Right ventricle myocardium superior (tissue), 1 donor: ENCODE results near the gene FKBP8. TPM values are rescaled to one million over a fixed set of nuclear protein-coding genes. Genes with fewer than 3 reads are reported as not detected.
"Not testable (repeated sequence)": the region's sequence is repeated elsewhere in the genome, so short reads cannot be mapped to it uniquely, and the experiment has no call there.

Source experiments
- ATAC-seq: fragments of 200-7000 bp; cut with Tn5 transposase; one replicate; pipeline ENCODE4 v1.9.1; 2020; ENCODE audit warnings: mild to moderate bottlenecking; ENCODE audit not compliant: poor library complexity
- DNase-seq: peaks from one replicate; pipeline ENCODE4 v3.0.0-alpha.2; 2020
- intact Hi-C: fragments of 100-400 bp; cut with DNase I; formaldehyde crosslinking; loops from one replicate; pipeline ENCODE4 v1.11.2; 2022
- total RNA-seq: library from RNA; stranded (reverse); fragmentation: NEBNext Ultra II Directional; extraction: Animal tissue kit (Norgen Biotek cat#: 25700); gene quantifications from one replicate; pipeline ENCODE4 v1.2.1, GENCODE V29; 2021
- donor health status: DM: no; HTN: yes; CAD: no; lungs with severe emphysema.

FKBP8 gene
- total RNA-seq, 1 donor from 2014 or later, result 182 TPM

DNA sequence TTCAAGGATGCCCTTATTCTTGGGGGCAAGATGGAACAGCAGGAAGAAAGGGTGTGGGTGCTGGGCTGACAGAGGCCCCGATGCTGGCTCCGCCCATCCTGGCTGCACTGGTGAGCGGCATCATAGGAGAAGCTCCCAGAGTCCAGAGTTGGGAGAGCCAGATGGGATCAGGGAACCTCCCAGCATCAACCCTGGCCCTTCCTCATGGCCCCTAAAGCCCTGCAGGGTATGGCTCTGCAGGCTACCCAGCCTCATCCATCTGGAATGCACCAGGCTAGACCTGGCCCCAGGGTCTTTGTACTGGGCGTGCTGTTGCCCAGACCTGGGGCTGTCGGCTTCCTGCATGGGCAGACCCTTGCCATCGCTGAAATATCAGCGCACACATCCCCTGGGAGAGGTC, 13.6 kb downstream of the FKBP8 start:
- DNase-seq (no peak), ATAC-seq (peak; percentile 8)
- intact Hi-C loops, result no loop called here

DNA sequence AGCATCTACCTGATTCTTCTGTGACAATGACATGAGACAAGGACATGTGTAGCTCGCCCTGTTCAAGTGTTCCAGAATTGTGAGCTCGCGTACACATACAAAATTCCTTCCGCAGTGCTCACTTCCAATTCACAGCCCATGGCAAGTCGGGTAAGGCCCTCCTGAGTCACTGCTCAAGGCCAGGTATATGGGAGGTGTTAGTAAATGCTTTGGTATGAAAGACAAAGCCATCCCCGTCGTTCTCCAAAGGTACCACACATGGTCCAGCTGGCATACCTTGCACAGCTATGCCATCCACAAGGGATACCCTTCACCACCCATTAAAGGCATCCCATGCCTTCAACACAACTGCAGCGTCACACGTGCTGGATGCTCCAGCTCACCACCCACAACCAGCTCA, 17.1 kb downstream of the FKBP8 start:
- DNase-seq (no peak), ATAC-seq (no peak)
- intact Hi-C loops, result no loop called here

DNA sequence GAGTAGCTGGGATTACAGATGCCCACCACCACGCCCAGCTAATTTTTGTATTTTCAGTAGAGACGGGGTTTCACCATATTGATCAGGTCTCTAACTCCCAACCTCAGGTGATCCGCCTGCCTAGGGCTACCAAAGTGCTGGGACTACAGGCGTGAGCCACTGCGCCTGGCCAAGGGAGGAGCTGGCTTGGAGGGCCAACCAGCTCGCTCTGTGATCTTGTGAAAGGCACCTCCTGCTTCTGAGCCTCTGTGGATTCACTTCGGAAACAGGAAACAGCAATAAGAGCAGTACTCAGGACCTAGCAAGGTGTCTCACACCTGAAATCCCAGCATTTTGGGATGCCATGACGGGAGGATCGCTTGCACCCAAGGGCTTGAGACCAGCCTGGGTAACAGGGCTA, 19.5 kb downstream of the FKBP8 start:
- no peak for DNase-seq
- intact Hi-C loops, result no loop called here
- no peak for ATAC-seq

DNA sequence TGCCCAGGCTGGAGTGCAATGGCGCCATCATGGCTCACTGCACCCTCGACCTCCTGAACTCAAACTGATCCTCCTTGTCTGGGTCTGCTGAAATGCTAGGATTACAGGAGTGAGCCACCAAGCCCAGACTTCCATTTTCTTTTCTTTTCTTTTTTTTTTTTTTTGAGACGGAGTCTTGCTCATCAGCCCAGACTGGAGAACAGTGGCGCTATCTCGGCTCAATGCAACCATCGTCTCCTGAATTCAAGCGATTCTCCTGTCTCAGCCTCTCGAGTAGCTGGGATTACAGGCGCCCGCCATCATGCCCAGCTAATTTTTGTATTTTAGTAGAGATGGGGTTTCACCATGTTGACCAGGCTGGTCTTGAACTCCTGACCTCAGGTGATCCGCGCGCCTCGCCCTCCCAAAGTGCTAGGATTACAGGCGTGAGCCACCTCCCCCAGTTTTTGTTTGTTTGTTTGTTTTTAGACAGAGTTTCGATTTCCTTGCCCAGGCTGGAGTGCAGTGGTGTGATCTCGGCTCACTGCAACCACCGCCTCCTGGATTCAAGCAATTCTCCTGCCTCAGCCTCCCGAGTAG, 20.4 kb downstream of the FKBP8 start:
- DNase-seq, intact Hi-C loops, ATAC-seq: not testable (repeated sequence)

DNA sequence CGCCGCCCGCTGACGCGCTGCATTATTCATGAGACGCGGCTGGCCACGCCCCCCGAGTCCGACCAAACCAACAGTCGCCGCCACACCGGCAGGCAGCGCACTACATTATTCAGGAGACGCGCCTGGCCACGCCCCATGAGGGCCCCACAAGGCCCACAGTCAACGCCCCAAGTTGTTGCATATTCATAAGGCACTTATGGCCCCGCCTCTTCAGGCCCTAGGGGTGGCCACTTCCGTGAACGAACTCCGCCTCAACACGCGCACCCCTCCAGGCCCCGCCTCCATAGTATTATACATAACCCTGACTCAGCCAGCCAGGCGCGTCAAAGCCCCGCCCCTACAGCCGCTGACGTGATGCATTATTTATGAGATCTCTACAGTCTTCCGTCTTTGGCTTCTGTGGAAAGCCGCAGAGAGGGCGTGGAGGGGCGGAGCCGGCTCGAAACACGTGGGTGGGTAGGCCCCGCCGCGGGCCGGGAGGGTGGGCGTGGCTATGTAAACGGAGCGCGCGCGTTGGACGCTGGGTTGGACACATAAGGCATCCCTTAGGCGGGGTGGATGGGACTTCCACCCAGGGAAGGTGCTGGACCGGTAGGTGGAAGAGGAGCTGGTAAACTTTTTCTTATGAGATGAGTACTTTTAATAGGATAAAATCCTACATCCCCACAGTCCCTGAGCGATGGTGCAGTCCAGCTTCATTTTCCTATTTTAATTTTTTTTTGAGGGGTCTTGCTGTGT, 21.1 kb downstream of the FKBP8 start:
- ATAC-seq (peak; percentile 93), DNase-seq (peak; percentile 100)
- intact Hi-C loops, result no loop called here

DNA sequence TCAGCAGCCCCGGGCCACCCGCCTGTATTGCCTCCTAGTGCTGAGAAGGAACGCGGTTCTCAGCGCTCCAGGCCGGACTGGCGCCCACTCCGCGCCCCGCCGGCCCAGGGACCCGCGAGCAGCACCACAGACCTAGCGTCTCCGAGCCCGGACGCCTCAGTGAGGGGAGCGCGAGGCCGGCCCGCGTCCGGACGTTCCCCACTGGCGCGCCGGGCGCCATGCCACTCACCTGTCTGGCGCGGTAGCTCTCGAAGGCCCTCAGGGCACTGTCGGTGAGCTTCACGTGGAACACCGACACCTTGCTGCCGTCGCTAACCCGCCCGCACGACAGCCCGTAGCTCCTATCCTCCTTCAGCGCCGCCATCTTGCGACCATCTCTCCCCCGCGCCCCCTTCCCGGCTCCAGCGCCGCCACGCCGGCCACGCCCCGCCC, 21.7 kb downstream of the FKBP8 start, which contains the start of gene ELL:
ELL (minus strand) TSS at position 379 of the 432 bp plus-strand sequence; CDS start at position 364, 15 bp downstream.
- intact Hi-C loops, result no loop called here
- peak; percentile 19 for ATAC-seq
- no peak for DNase-seq

DNA sequence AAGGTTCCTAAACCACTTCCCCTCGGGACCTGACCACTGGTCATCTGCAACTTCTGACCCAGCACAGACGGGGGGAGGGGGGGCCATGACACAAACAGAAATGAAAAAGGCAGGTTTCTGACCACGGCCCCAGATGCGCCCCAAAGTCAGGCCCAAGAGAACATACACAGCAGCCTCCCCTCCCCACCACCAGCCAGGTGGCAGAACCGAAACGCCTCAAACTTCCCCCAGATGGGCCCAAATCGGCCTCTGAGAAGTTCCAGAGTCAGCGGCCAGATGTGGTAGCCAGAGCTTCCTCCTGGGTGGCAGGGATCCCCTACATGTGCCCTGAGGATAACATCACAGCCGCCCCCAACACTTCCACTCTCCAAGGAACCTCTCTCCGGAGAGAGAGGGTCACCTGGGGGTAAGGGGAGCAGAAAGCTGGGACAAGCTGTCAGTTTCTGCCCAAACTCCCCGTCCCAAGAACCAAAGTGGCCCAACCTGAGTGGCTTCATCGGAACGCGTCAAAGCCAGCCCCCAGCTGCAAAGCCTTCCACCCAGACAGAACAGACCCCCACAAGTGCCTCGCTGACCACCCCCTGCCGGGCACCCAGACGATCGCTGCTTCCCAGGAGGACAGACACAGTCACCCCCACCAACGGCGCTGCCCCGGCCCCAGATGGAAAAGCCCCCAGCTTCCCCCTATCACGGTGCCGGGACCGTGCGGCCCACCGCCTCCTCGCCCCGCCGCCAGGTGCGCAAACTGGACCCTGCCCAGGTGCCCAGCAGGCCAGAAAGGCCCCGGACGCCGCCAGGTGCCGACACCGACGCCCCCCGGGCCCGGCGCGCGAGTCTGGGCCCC, 22.3 kb downstream of the FKBP8 start:
- intact Hi-C loops, result no loop called here
- DNase-seq (no peak), ATAC-seq (no peak)

DNA sequence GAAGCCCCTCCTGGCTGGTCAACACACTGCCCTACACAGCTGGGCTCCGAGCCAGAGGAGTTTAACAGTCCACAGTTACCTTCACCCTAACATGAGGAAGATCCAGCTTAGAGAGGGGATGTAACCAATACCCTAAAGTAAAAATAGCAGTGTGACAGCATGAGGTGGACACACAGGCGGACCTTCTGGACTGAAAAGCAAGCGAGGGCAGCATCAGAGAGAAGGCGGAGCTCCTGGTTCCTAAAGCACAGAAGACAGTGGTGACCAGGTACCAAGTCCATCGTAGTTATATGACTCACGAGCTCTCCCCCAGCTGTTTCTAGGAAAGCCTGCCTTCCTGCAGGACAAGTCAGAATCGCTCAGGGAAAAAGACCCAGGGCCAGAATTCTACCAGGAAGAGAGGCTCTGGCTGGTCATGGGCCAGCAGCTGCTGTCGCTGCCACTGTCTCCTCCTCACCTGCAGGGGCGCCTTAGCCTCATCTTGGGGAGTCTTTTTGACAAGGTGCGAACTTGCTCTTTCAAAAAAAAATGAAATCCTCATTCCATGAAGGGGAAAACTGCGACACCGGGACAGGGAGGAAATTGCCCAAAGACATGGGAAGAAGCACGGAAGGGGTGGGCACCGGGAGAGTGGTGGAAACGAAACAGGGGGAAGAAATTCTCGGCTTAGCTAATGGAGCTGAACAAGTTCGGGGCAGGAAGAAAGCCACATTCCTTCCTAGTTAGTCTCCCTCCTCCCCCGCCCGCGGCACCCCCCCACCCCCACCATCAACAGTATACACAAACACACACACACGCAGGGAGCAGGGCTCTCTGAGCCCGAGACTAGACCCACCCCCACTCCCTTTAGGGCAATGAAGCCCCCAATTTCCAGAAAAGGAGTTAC, 23.2 kb downstream of the FKBP8 start:
- ATAC-seq (no peak), DNase-seq (no peak)

DNA sequence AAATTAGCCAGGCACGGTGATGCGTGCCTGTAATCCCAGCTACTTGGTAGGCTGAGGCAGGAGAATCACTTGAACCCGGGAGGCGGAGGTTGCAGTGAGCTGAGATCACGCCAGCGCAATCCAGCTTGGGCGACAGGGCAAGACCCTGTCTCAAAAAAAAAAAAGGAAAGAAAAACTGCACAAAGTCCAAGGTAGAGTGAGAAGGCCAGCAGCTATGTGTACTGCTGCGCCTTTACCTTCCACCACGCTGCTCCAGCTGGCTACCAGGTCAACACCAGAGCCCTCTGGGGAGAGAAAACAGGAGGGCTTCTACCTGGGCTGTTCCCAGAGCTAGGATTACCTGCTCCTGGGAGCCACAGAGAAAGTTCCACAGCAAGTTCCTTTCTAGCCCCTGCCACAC, 24.7 kb downstream of the FKBP8 start:
- ATAC-seq (no peak), DNase-seq (no peak)
- intact Hi-C loops, result no loop called here

More for the DNA sequence above, 23.2 kb downstream of the FKBP8 start:
- intact Hi-C loops, result no loop called here

DNA sequence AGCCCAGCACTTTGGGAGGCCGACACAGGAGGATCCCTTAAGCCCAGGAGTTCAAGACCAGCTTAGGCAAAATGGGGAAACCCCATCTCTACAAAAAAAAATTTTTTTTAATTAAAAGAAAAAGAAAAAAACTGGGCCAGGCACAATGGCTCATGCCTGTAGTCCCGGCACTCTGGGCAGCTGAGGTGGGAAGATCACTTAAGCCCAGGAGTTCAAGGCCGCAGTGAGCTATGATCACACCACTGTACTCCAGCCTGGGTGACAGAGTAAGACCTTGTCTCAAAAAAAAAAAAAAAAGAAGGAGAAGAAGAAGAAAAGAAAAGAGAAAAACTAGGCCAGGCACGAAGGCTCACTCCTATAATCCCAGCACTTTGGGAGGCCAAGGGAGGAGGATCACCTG, 25.8 kb downstream of the FKBP8 start:
- ATAC-seq (no peak), DNase-seq (no peak)
- intact Hi-C loops, result no loop called here

DNA sequence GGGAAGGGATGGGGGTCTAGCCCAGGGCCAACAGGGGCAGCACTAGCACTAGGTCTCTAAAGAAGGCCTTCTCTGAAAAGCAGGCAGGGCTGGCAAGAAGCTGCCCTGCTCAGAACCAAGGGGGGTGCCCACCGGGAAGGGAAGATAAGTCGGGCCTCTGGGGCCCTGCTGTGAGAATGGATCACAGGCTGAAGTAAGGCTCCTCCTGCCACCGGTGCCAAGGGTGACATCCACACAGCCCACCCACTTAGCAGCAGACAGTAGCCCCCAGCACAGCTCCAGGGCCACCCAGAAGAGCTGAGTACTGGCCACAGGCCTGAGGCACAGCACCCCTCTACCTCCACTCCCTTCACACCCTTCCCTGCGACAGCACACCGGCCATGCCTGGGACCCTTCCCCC, 27.4 kb downstream of the FKBP8 start:
- DNase-seq (no peak), ATAC-seq (no peak)
- intact Hi-C loops, result no loop called here

DNA sequence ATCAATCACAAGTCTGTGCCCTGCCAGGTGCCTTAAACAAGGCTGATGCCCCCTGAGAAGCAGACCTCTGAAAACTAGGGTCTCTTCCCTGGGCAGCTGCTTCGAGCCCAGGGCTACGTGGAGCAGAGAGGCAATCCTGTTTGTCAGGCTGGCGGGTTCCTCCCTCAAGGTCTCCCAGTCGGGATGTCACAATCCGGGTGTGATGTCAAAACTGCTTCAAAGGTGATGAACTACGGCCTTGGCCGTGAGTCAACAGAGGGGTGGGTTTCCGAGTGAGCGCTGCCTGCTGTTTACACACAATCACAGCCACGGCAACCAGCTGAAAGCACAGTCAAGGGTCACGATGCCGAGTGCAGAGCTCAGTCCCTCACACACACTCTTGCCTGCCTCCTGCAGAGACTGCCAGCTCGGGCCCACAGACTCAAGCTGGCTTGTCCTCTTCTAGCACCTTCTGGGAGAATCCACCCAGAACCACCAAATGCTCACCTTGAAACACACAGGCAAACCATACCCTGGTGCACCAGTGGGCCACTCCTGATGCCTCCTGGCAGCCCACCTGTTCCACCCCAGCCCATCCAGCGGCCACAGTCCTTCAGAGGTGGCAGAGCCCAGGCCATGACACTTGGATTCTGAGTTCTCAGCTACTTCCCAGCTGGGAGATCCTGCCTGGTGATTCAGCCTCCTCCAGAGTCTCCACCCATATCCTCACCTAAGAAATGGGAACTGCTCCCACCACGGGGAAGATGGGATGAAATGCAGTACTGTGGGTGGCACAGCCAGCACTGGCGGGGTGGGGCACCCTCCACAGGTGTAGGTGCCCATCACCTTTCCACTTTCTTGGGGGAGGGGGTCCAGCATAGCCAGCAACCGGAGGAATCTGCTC, 28.3 kb downstream of the FKBP8 start:
- intact Hi-C loops, result no loop called here
- ATAC-seq, result peak; percentile 54
- DNase-seq, result peak; percentile 81

DNA sequence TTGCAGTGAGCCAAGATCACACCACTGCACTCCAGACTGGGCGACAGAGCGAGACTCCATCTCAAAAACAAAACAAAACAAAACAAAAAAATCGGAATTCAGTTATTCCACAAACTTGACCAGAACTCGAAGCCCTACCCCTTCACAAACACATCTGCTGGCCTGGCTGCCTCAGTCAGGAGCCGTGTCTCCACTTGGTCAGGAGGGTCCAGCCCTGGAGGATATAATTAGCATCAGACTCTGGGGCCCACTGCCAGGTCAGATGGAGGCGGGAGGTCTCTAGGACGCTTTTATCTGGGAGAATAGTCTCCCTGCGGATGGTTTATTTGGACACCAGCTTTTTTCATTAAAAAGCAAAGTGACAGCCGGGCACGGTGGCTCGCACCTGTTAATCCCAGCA, 29.5 kb downstream of the FKBP8 start:
- DNase-seq (peak; percentile 70), ATAC-seq (peak; percentile 72)
- intact Hi-C loops, result no loop called here

DNA sequence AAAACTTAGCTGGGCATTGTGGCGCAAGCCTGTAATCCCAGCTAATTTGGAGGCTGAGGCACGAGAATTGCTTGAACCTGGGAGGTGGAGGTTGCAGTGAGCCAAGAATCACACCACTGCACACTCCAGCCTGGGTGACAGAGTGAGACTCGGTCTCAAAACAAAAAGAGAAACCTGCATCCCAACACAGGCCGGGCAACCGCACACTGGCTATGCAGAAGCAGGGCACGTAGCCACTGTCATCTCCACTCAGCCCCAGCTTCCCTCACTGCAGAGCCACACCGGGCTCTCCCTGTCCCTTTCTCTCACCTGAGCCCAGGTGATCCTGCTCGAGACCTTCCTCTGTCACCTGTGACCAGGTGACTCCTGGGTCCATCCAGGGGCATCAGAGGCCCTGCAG, 33.2 kb downstream of the FKBP8 start:
- intact Hi-C loops, result no loop called here
- DNase-seq, result no peak
- no peak for ATAC-seq

DNA sequence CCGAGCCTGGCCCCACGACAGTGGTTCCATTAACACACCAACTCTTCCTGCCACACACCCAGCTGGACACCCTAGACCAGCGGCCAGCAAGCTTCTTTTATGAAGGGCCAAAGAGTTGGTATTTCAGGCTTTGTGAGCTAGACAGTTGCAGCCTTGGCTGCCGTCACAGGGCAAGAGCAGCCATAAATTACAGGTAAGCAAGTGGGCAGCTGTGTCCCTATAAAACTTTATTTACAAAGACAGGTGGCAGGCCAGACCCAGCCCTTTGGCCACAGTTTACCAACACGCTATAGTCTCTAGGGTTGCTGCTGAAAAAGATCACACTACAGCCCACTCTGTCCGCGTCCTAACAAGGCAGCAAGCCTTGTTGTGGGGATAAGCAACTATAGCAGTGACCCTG, 34.8 kb downstream of the FKBP8 start:
- intact Hi-C loops, result loop anchor here (5.0 kb wide), 1 partner anchor 41 kb away; no protein-coding TSS in a partner anchor
- DNase-seq (no peak), ATAC-seq (no peak)

DNA sequence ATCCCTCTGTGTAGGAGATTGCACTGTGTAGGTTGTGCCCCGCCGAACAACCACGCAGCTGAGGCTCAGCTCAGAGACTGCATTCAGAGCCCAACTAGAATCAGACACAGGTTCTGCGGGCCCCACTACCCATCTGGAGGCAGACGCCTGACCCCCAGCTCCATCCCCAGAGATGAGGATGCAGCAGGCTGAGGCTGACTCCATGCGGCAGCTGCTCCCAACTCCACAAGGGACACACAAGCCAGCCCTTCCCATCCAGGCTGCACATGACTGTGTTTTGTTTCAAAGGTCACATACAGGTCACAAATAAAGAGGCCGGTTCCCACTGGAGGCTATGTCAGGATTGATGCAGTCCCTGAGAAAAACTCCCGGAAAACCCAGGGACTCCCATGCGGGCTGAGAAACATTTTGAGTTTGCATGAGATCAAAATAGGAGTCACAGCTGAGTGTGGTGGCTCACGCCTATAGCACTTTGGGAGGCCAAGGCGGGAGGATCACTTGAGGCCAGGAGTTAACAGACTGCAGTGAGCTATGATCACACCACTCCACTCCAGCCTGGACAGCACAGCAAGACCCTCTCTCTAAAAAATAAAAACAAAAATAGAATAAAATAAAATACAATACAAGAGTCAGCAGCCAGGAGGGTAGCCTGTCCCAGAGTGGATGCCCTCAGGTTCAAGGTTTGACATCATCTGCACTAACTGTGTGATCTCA, 35.5 kb downstream of the FKBP8 start:
- peak; percentile 40 for ATAC-seq
- no peak for DNase-seq
- intact Hi-C loops, result loop anchor here (5.0 kb wide), 1 partner anchor 41 kb away; no protein-coding TSS in a partner anchor
